NCI-H1105 (cell line): Measurements from ENCODE around the gene TCF12.
"Not testable (repeated sequence)": the region's sequence is repeated elsewhere in the genome, so short reads cannot be mapped to it uniquely, and the experiment has no call there.

Experiments used
- DNase-seq: peaks from one replicate; lab custom pipeline; 2025; lab: John Stamatoyannopoulos, UW

The TCF12 gene

GRCh38 chr15:56948000-56948763 lies 29.7 kb downstream of the TCF12 start:
- DNase-seq: no peak

GRCh38 chr15:56948764-56949101 lies 30.3 kb downstream of the TCF12 start:
- DNase-seq: no peak

GRCh38 chr15:56950979-56951378 lies 32.5 kb downstream of the TCF12 start:
- no peak for DNase-seq

- no peak for DNase-seq
These were observed 35.3 kb downstream of the TCF12 start for GRCh38 chr15:56953790-56954189.

GRCh38 chr15:56955011-56955410 lies 36.6 kb downstream of the TCF12 start:
- DNase-seq: not testable (repeated sequence)

GRCh38 chr15:56956538-56956937 lies 38.1 kb downstream of the TCF12 start:
- no peak for DNase-seq

- no peak for DNase-seq
These were observed 39.5 kb downstream of the TCF12 start for GRCh38 chr15:56957812-56958406.

GRCh38 chr15:56959318-56959648 lies 40.8 kb downstream of the TCF12 start:
- DNase-seq: no peak

GRCh38 chr15:56960116-56960515 lies 41.7 kb downstream of the TCF12 start:
- DNase-seq: no peak

GRCh38 chr15:56963126-56963525 lies 44.7 kb downstream of the TCF12 start:
- no peak for DNase-seq

GRCh38 chr15:56963710-56964109 lies 45.3 kb downstream of the TCF12 start:
- DNase-seq: no peak

GRCh38 chr15:56964182-56964581 lies 45.7 kb downstream of the TCF12 start:
- no peak for DNase-seq

- no peak for DNase-seq
These were observed 47.0 kb downstream of the TCF12 start for GRCh38 chr15:56965231-56966013.

- no peak for DNase-seq
These were observed 48.9 kb downstream of the TCF12 start for GRCh38 chr15:56967336-56967735.

GRCh38 chr15:56968256-56968655 lies 49.8 kb downstream of the TCF12 start:
- no peak for DNase-seq

GRCh38 chr15:56968821-56969220 lies 50.4 kb downstream of the TCF12 start:
- DNase-seq: no peak

GRCh38 chr15:56969265-56969895 lies 50.9 kb downstream of the TCF12 start:
- no peak for DNase-seq

- DNase-seq: no peak
These were observed 53.1 kb downstream of the TCF12 start for GRCh38 chr15:56971571-56971970.

- no peak for DNase-seq
These were observed 53.6 kb downstream of the TCF12 start for GRCh38 chr15:56972016-56972415.

GRCh38 chr15:56972426-56972825 lies 54.0 kb downstream of the TCF12 start:
- no peak for DNase-seq

GRCh38 chr15:56973463-56973862 lies 55.0 kb downstream of the TCF12 start:
- no peak for DNase-seq

- no peak for DNase-seq
These were observed 58.8 kb downstream of the TCF12 start for GRCh38 chr15:56977232-56977631.
